NT2/D1 (cell line): ENCODE data around the gene EIF4G1.

Experiments used
- DNase-seq: peaks from one replicate; pipeline ENCODE4 v3.0.0-alpha.2; 2011; ENCODE audit warnings: low read depth, low spot score
- H3K27me3 ChIP-seq: 2 replicates; pipeline ENCODE4 v1.6.0; 2011; ENCODE audit warnings: mild to moderate bottlenecking; ENCODE audit not compliant: insufficient read length, insufficient read depth
- H3K36me3 ChIP-seq: 2 replicates; pipeline ENCODE4 v1.6.1; 2011; ENCODE audit warnings: mild to moderate bottlenecking, low read length, mixed read lengths; ENCODE audit not compliant: insufficient read depth, insufficient read length
- H3K4me1 ChIP-seq: 2 replicates; pipeline ENCODE4 v1.5.1; 2011; ENCODE audit not compliant: insufficient read depth, insufficient read length
- H3K4me3 ChIP-seq: 2 replicates; pipeline ENCODE4 v1.5.1; 2011; ENCODE audit warnings: low read depth; ENCODE audit not compliant: insufficient read length
- H3K9ac ChIP-seq: 2 replicates; pipeline ENCODE4 v1.6.0; 2011; ENCODE audit warnings: low read depth; ENCODE audit not compliant: insufficient read length
- H3K9me3 ChIP-seq: 2 replicates; pipeline ENCODE4 v1.5.1; 2011; ENCODE audit warnings: mild to moderate bottlenecking, low read length; ENCODE audit not compliant: insufficient read depth
- SUZ12 ChIP-seq: IDR thresholded peaks from 2 replicates; pipeline ENCODE4 v1.6.1; 2011; ENCODE audit not compliant: insufficient read length, insufficient read depth; ENCODE audit errors: extremely low read depth
- YY1 ChIP-seq: IDR thresholded peaks from 2 replicates; pipeline ENCODE4 v1.6.1; 2011; ENCODE audit not compliant: insufficient read length, insufficient read depth
- ZNF274 ChIP-seq: IDR thresholded peaks from 2 replicates; pipeline ENCODE4 v1.6.1; 2011; ENCODE audit warnings: mild to moderate bottlenecking, low read depth, low read length

The EIF4G1 gene

DNA sequence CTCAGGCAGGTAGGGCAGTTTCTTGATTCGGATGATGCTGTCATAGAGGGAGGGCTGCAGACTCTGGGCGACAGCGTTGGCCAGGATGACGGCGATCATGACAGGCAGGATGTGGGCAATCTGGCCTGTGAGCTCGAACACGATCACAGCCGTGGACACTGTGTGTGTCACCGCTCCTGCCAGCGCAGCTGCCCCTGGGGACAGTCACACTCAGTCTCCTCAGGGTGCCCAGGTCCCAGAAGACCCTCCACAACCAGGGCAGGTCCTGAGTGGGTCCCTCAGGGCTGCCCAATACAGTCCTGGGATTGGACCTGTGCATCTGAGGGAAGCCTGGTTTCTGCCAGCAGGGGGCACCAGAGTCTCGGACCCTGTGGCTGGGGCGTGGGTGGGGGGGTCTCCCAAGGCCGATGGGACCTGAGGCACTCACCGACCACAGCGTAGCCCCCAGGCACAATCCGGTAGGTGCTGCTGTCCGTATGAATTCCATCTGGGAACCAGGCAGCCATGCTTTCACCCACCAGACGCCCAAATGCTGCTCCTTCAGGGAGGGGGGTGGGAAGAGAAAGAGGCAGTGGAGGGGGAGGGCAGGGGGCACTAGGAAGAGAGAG is 39.8 kb downstream of the EIF4G1 start:
- TF ChIP-seq YY1 (no peak), SUZ12 (no peak), ZNF274 (no peak)
- peaks cover 83% of the 10 kb centered on the region for H3K36me3 ChIP-seq
- H3K4me3 ChIP-seq, result no peak overlapping the region
- H3K27me3 ChIP-seq, result no peaks in the 10 kb centered on the region
- H3K9ac ChIP-seq, result peak overlapping the region; percentile 27
- H3K4me1 ChIP-seq, result peaks cover 31% of the 10 kb centered on the region
- no peak for DNase-seq
- H3K9me3 ChIP-seq, result no peaks in the 10 kb centered on the region

DNA sequence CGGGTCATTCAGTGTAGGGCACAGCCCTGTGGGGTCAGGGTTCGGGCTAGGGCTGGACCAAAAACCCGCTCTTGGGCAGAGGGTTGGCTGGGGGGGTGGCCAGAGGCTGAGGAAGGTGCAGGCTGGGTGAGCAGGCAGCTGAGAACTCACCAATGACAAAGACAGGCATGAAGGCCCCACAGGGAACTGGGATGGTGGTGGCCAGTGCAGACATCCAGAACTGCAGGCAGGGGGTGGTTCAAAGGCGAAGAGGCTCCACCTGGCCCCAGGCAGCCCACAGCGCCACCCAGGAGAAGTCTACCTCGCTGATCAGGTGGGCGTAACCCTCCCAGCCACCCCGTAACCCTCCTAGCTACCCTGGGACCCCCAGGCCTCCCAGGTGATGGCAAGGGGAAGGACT is 40.3 kb downstream of the EIF4G1 start:
- no peaks in the 10 kb centered on the region for H3K27me3 ChIP-seq
- DNase-seq, result no peak
- H3K9me3 ChIP-seq, result no peaks in the 10 kb centered on the region
- TF ChIP-seq YY1 (no peak), ZNF274 (no peak)
- H3K9ac ChIP-seq, result no peak overlapping the region
- peaks cover 78% of the 10 kb centered on the region for H3K36me3 ChIP-seq
- H3K4me3 ChIP-seq, result no peak overlapping the region
- peaks cover 36% of the 10 kb centered on the region for H3K4me1 ChIP-seq

DNA sequence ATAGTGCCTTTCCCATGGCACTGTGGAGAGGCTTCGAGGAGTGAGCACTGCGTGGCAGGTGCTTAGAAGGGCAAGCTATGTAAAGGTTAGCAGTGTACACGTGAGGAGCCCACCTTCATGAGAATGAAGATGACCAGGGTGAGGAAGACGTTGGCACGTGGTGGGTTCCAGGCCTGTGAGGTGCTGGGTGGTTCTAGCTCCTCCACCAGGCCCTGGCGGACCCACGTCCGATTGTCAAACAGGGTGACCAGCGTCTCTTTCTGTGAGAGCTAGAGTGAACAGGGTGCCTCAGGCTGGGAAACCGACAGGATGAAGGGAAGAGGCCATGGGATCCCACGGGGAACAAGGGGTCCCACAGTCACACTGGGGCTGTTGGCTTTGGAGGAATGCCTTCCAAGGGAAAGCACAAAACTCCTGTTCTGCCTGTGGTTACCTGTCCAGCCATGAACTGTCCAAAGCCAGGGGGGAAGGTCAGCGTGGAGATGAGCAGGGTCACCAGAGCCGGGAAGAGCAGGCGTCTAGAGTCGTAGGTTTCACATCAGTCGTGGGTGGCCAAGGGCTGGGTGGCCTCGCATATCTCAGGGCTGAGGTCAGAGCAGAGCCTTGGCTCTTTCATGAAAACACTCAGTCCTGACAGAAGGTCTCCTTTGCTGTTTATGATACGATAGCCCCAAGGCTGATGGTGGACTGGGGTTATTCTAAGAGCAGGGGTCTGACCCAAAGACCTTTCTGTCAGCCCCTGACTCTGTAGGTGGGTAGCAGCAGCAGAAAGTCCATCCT is 41.0 kb downstream of the EIF4G1 start:
- TF ChIP-seq YY1 (no peak), ZNF274 (no peak), SUZ12 (no peak)
- DNase-seq, result no peak
- Histone ChIP-seq H3K4me3 (no peak overlapping the region), H3K9ac (no peak overlapping the region), H3K27me3 (no peaks in the 10 kb centered on the region), H3K36me3 (peaks cover 76% of the 10 kb centered on the region), H3K9me3 (no peaks in the 10 kb centered on the region), H3K4me1 (peaks cover 39% of the 10 kb centered on the region)

- no peak for TF ChIP-seq SUZ12
- TF ChIP-seq ZNF274, result no peak
- TF ChIP-seq YY1, result no peak
- no peak overlapping the region for H3K4me3 ChIP-seq
- no peaks in the 10 kb centered on the region for H3K27me3 ChIP-seq
- H3K36me3 ChIP-seq, result peaks cover 62% of the 10 kb centered on the region
- no peak overlapping the region for H3K9ac ChIP-seq
- peaks cover 29% of the 10 kb centered on the region for H3K4me1 ChIP-seq
- no peaks in the 10 kb centered on the region for H3K9me3 ChIP-seq
- no peak for DNase-seq
These were observed 43.1 kb downstream of the EIF4G1 start for GRCh38 chr3:184357248-184358123.

DNA sequence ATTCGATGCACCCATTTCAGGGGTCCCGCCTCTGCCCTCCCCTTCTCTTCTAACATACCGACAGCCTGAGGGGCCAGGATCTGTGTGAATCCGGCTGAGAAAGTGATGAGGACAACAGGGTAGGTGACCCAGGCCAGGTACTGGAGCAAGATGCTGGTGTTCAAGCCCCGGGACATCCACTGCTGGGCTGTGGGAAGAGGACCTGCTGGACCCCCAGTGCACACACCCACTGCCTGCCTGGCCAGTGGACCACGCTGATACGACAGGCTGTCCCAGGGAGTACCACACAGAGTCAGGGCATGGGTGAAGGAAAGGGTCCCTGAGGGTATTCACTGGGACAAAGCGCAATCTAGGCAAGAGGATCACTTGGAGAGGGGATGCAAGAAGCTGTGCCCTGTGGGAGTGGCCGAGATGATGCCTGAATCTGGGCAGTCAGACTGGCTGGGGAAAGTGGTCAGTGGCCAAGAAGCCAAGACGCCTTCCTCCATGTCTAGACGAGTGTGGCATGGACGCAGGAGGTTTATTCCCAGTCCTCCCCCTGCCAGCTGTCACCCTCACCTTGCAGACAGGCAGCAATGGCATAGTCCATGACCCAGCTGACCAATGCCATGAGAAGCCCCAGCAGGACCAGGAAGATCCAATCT is 43.8 kb downstream of the EIF4G1 start:
- no peak for DNase-seq
- Histone ChIP-seq H3K4me1 (peaks cover 29% of the 10 kb centered on the region), H3K9ac (no peak overlapping the region), H3K27me3 (no peaks in the 10 kb centered on the region), H3K4me3 (no peak overlapping the region), H3K36me3 (peaks cover 55% of the 10 kb centered on the region), H3K9me3 (no peaks in the 10 kb centered on the region)
- no peak for TF ChIP-seq YY1
- no peak for TF ChIP-seq ZNF274
- TF ChIP-seq SUZ12, result no peak

DNA sequence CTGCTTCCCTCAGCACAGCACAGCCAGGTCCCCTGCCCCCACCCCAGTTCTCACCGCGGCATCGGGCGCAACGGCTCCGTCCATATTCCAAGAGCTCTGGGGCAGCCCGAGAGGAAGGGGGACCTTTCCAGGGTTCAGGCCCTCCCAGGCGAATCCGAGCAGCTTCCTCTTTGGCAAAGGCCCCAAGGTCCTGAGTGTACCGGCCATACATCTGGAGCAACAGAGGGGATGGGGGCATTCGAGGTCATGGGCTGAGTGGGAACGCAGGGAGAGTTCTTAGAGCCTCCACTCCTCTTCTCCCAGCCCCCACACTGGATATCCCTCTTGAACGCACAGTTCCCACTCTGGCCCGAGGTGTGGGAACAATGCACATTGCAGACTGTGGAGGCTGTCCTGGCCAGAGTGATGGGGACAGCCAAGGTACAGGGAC is 44.5 kb downstream of the EIF4G1 start:
- H3K4me3 ChIP-seq, result no peak overlapping the region
- TF ChIP-seq YY1, result no peak
- no peak for TF ChIP-seq ZNF274
- TF ChIP-seq SUZ12, result no peak
- H3K9ac ChIP-seq, result peak overlapping the region; percentile 43
- peaks cover 54% of the 10 kb centered on the region for H3K36me3 ChIP-seq
- no peak for DNase-seq
- H3K4me1 ChIP-seq, result peaks cover 25% of the 10 kb centered on the region
- no peaks in the 10 kb centered on the region for H3K9me3 ChIP-seq
- no peaks in the 10 kb centered on the region for H3K27me3 ChIP-seq
